K562 (cell line): Measurements from ENCODE around the gene NDUFAF8. TPM values are rescaled to one million over a fixed set of nuclear protein-coding genes. Genes with fewer than 3 reads are reported as not detected.

Experiments
- GTF2A2 ChIP-seq: IDR thresholded peaks from 2 replicates; pipeline ENCODE4 v1.6.1; 2016; ENCODE audit warnings: mild to moderate bottlenecking, missing genetic modification characterization, missing compliant biosample characterization
- GTF3C2 ChIP-seq: IDR thresholded peaks from 3 replicates; pipeline ENCODE4 v1.6.1; 2011; ENCODE audit warnings: borderline replicate concordance, mild to moderate bottlenecking, moderate library complexity; ENCODE audit not compliant: insufficient read length; ENCODE audit errors: extremely low read depth
- LCOR ChIP-seq: sonication (generic); formaldehyde crosslinking; IDR thresholded peaks from 2 replicates; pipeline ENCODE4 v1.8.0; 2022; ENCODE audit warnings: mild to moderate bottlenecking, missing genetic modification reagents
- MAFG ChIP-seq: fragments of 450-650 bp; conservative IDR thresholded peaks from 2 replicates; pipeline ENCODE4 v1.6.1; 2016; ENCODE audit warnings: missing genetic modification characterization, missing compliant biosample characterization
- MYC ChIP-seq, 2 experiments: fragments of 250-450 bp in 1 of 2; sonication (Bioruptor Pico) in 1 of 2; IDR thresholded peaks; 2 replicates each; pipeline versions ENCODE4 v1.5.1 to v1.6.1; 2012 to 2021; ENCODE audit warnings: low read depth in 2 of 2, borderline replicate concordance in 1 of 2, improper control_type of control experiment in 1 of 2, low read length in 1 of 2, mild to moderate bottlenecking in 1 of 2, moderate library complexity in 1 of 2
- NEUROD1 ChIP-seq: fragments of 150-350 bp; IDR thresholded peaks from 2 replicates; pipeline ENCODE4 v1.6.1; 2014; ENCODE audit warnings: borderline replicate concordance, low read length, low read depth; ENCODE audit not compliant: partially characterized antibody
- PHB2 ChIP-seq: fragments of 450-650 bp; IDR thresholded peaks from 2 replicates; pipeline ENCODE4 v1.6.1; 2017; ENCODE audit warnings: low read depth
- PKNOX1 ChIP-seq: fragments of 450-650 bp; IDR thresholded peaks from 2 replicates; pipeline ENCODE4 v1.6.1; 2016
- RFX1 ChIP-seq: fragments of 450-650 bp; IDR thresholded peaks from 2 replicates; pipeline ENCODE4 v1.6.1; 2016; ENCODE audit warnings: mild to moderate bottlenecking, moderate library complexity
- TBL1XR1 ChIP-seq, 2 experiments: IDR thresholded peaks; 2 replicates each; pipeline ENCODE4 v1.6.1; 2012; ENCODE audit warnings: improper control_type of control experiment in 2 of 2, low read length in 2 of 2, mild to moderate bottlenecking in 1 of 2
- U2AF1 ChIP-seq: fragments of 200-400 bp; formaldehyde crosslinking; optimal IDR thresholded peaks from 2 replicates; pipeline ENCODE3; 2017; ENCODE audit warnings: mild to moderate bottlenecking, low read depth, low read length, moderate library complexity
- ZBTB11 ChIP-seq, 3 experiments: fragments of 200-800 bp in 1 of 3; fragments of 250-450 bp in 1 of 3; fragments of 450-650 bp in 1 of 3; sonication (Bioruptor Pico) in 1 of 3; sonication (Bioruptor generic) in 1 of 3; formaldehyde crosslinking in 1 of 3; IDR thresholded peaks; 2 replicates each; pipeline versions ENCODE4 v1.6.1 to v1.8.0; 2016 to 2022; ENCODE audit warnings: mild to moderate bottlenecking in 2 of 3, missing genetic modification characterization in 2 of 3, missing compliant biosample characterization in 1 of 3, moderate library complexity in 1 of 3
- ZNF316 ChIP-seq: fragments of 450-650 bp; IDR thresholded peaks from 2 replicates; pipeline ENCODE4 v1.6.1; 2016
- ZNF639 ChIP-seq, 2 experiments: fragments of 200-800 bp in 1 of 2; sonication (Bioruptor generic) in 1 of 2; sonication (generic) in 1 of 2; formaldehyde crosslinking in 1 of 2; IDR thresholded peaks in 1 of 2; conservative IDR thresholded peaks in 1 of 2; 2 replicates each; pipeline versions ENCODE4 v1.5.0 to v1.6.1; 2016 to 2020; ENCODE audit warnings: missing compliant biosample characterization in 1 of 2, missing genetic modification characterization in 1 of 2, missing genetic modification reagents in 1 of 2
- polyA plus RNA-seq, 8 experiments: library from polyadenylated mRNA; depleted of rRNA in 4 of 8; stranded (reverse) in 5 of 8; unstranded in 3 of 8; fragments of >200 nt; fragmentation: Nextera tagmentation in 2 of 8; fragmentation: Illumina TruSeq in 1 of 8; extraction: Ambion mirVana in 2 of 8; extraction: Trizol in 1 of 8; gene quantifications; 2 replicates each; pipeline versions ENCODE4 v1.2.1 to v1.2.3, GENCODE V29; 2011 to 2014; ENCODE audit warnings: inconsistent platforms in 1 of 8, missing spikeins in 1 of 8
- total RNA-seq, 7 experiments: library from RNA; depleted of rRNA in 6 of 7; stranded (reverse); fragments of >200 nt in 6 of 7; fragmentation: Illumina TruSeq in 2 of 7; extraction: Trizol in 2 of 7; gene quantifications; 2 replicates each; pipeline versions ENCODE4 v1.2.1 to v1.2.3, GENCODE V29; 2011 to 2021; ENCODE audit warnings: low replicate concordance in 1 of 7

NDUFAF8 gene
- total and polyA plus RNA-seq, 9 of the 15 experiments (the other 6 are each of a cell fraction or from before 2014, with no cell fraction given), result 13.5 to 144 (median 90.0) TPM

GRCh38 chr17:81238815-81239713 lies at the start of gene NDUFAF8, which contains the start of gene TEPSIN (continued):
- TF ChIP-seq GTF3C2 (no peak), ZNF639 (CRISPR knock-in tag; conservative IDR thresholded peaks at IDR 0.05 in 1 of 2, IDR thresholded peaks at IDR 0.05 in 1 of 2) (peak in 1 of 2 experiments; percentile 72; a peak in 2 of 4 replicates), MAFG (no peak), PHB2 (no peak), GTF2A2 (tag) (no peak), ZBTB11 (CRISPR knock-in tag; IDR thresholded peaks at IDR 0.05) (peak in 1 of 3 experiments; percentile 25; a peak in 2 of 6 replicates), PKNOX1 (peak; percentile 100), MYC (IDR thresholded peaks at IDR 0.05; ENCODE audit: low read depth, low read length) (peak; percentile 84), MYC (CRISPR knock-in tag; IDR thresholded peaks at IDR 0.05; ENCODE audit: borderline replicate concordance, low read depth) (no peak), U2AF1 (peak; percentile 67), ZNF316 (no peak), RFX1 (no peak), LCOR (CRISPR knock-in tag) (0 out of 2 replicates have a peak, but pooled peaks have one; percentile 40), TBL1XR1 (IDR thresholded peaks at IDR 0.05; ENCODE audit: low read length in 2 of 2) (peak in 1 of 2 experiments; percentile 20; a peak in 1 of 4 replicates), NEUROD1 (peak; percentile 100)
